CD4-positive, alpha-beta T cell treated with Interleukin-15 for 1 hour (primary cell): Measurements from ENCODE around the gene GRK4.

Experiments
- DNase-seq: peaks from one replicate; pipeline ENCODE4 v3.0.0-alpha.2; 2020

The GRK4 gene

GRCh38 chr4:3017504-3017903, 54.1 kb downstream of the GRK4 start:
- DNase-seq: no peak

- no peak for DNase-seq
These were observed 55.9 kb downstream of the GRK4 start for GRCh38 chr4:3019145-3019846.

DNA sequence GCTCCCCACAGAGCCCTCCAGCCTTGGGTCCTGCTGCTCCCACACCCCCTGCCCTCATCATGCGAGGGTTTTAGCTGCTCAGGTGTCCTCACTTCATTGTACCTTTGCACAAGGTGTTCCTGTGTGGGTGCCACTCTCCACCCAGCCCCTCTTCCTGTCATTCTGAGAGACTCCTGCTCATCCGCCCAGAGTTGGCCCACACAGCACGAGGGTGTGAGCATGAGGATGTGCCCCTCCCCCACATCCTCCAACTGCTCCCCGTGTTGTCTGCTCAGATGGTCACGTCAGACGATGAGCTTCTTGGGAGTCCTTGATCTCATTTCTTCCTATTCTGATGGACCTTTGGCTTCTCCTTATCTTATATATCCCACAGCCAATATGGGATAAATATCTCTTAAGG, 57.8 kb downstream of the GRK4 start:
- DNase-seq: no peak

- no peak for DNase-seq
These were observed 58.3 kb downstream of the GRK4 start for GRCh38 chr4:3021627-3022026.

GRCh38 chr4:3022112-3022511, 58.7 kb downstream of the GRK4 start:
- DNase-seq: no peak

- no peak for DNase-seq
These were observed 59.3 kb downstream of the GRK4 start for GRCh38 chr4:3022651-3023050.

GRCh38 chr4:3025881-3026280, 62.5 kb downstream of the GRK4 start:
- no peak for DNase-seq

GRCh38 chr4:3026540-3026939, 63.2 kb downstream of the GRK4 start:
- DNase-seq: no peak

DNA sequence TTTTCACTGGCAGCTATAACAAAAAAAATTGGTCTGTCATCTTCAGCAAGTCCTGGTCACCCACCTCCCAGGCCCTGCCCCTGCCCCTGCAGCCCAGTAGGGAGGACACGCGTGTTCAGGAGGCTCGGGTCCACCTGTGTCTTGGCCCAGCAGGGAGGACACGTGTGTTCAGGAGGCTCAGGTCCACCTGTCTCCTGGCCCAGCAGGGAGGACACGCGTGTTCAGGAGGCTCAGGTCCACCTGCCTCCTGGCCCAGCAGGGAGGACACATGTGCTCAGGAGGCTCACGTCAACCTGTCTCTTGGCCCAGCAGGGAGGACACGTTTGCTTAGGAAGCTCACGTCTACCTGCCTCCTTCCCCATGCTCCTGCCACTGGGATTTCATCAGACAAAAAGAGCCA, 66.1 kb downstream of the GRK4 start:
- DNase-seq: no peak

DNA sequence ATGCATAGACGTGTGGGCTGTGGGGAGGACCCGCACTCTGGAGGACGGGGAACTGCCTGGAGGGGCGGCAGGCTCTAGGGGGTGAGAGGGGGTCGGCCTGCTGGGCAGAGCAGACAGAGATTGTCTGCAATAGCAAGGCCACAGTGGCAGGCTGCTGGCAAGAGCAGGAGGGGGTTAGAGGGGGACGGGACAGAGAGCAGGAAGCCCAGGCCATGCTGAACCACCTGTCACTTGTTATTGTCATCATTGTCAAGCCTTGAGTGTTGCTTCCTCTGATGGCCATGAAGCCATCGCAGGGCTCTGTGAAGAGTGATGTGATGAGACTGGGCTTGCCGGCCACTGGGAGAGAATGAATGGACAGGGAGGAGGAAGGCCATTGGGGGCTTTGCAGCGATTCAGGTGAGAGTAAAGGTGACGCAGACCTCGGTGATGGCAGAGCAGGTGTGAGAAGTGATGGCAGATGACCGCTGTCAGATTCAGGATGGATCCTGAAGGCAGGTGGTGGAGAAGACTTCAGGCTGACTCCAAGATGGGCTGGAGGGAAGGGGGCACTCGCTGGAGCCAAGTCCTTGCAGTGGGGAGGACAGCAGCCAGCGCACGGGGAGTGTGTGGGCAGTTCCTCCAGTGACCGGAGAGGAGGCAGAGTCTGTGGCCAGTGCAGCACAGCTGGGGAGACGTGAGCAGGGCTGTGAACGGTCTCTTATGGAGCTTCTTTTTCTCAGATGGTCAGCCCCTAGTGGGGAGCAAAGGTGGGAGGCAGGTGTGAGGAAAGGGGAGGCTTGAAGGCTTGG, 67.4 kb downstream of the GRK4 start:
- no peak for DNase-seq

- no peak for DNase-seq
These were observed 68.1 kb downstream of the GRK4 start for GRCh38 chr4:3031357-3032082.

DNA sequence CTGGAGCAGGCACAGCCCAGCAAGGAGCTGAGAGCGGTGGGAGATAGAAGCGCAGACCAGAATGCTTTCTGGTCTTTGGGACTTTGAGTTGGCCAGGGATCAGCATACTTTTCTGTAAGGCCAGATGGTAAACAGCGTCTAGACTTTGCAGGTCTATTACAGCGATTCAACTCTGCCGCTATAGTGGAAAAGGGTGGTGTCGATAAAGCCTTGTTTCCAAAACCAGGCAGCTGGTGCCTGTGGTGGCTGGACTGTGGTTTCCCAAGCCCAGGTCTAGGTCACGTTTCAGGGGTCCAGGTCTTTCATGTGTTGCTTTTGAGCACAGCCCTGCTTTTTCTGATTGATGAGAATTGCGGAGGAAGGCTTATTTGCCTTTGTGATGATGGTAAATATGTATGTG, 70.9 kb downstream of the GRK4 start:
- no peak for DNase-seq

- DNase-seq: no peak
These were observed 71.9 kb downstream of the GRK4 start for GRCh38 chr4:3035249-3035648.

- no peak for DNase-seq
These were observed 72.3 kb downstream of the GRK4 start for GRCh38 chr4:3035674-3036073.

- no peak for DNase-seq
These were observed 73.0 kb downstream of the GRK4 start for GRCh38 chr4:3036131-3036952.

DNA sequence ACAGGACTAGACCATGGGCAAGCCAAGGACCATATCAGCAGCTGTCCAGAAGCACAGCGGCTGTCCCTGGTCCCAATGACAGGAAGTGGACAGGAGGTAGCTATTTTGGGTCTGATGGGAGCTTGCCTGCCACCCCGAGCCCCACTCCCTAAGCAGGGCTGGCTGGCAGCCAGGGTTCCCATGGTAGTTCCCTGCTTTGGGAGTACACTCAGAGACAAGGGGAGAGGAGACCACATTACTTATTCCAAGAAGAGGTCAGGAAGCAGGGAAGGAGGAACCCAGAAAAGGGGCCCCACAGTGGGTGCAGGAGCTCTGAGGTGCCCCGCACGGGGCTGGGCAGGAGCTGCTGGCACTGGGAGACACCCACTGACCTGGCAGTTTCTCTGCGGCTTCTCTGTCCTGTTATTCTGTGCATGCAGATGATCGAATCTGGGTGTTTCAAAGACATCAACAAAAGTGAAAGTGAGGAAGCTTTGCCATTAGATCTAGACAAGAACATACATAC, 74.6 kb downstream of the GRK4 start:
- no peak for DNase-seq

- DNase-seq: no peak
These were observed 76.5 kb downstream of the GRK4 start for GRCh38 chr4:3039706-3040366.

GRCh38 chr4:3040452-3041191, 77.3 kb downstream of the GRK4 start:
- DNase-seq: peak; percentile 22

GRCh38 chr4:3041192-3042142, 78.1 kb downstream of the GRK4 start:
- DNase-seq: peak; percentile 70

GRCh38 chr4:3042226-3042625, 78.9 kb downstream of the GRK4 start:
- no peak for DNase-seq
